Activated CD4-positive, CD25-positive, alpha-beta regulatory T cell treated with anti-CD3 and anti-CD28 coated beads, Interleukin-2, amount 50 U/mL, for 16 hours (primary cell): ENCODE measurements around the gene HNRNPA0.

Experiments used
- DNase-seq: peaks from one replicate; pipeline ENCODE4 v3.0.0-alpha.2; 2020; ENCODE audit warnings: low read depth, low spot score

The HNRNPA0 gene

DNA sequence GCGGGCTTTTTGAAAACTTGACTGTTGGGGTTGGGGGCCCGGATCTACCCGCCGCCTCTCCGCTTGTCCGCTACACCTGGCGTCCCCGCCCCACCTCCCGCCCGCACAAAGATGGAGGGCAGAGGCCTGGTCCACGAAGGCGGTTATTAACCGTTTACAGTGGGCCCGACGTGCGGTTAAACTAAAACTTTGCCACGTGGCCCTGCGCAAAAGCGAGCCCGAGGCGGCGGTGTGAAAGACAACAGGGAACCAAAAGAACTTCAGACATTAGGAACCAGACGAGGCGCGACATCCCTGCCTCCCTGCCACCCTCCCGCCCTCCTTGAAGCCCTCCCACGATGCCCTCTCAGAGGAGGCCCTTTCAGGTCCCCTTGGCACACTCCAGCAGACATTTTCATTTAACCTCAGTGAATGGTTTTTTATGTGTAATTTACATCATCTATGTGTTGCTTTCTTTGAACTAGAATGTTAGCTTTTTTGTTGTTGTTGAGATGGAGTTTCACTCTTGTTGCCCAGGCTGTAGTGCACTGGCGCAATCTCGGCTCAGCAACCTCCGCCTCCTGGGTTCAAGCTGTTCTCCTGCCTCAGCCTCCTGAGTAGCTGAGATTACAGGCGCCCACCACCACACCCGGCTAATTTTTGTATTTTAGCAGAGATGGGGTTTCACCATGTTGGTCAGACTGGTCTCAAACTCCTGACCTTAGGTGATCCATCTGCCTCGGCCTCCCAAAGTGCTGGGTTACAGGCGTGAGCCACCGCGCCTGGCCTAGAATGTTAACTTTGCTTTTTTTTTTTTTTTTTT is 999 bp upstream of the HNRNPA0 start:
- DNase-seq: no peak

DNA sequence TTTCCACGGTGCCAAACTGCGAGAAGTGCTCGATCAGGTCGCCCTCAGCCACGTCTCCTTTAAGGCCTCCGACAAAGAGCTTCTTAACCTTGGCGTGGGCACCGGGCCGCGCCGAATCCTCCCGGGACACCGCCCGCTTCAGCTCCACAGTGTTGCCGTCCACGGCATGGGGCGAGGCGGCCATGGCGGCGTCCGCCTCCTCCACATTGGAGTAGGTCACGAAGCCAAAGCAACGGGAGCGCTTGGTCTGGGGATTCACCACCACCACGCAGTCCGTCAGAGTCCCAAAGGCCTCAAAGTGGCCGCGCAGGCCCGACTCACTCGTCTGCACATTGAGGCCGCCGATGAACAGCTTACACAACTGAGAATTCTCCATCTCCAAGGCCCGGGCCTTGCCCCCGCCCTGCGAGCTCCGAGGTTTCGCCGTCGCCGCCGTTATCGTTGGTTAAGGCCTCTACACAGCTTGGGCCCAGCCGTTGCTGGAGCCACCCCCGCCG is 424 bp downstream of the HNRNPA0 start:
- DNase-seq: no peak

DNA sequence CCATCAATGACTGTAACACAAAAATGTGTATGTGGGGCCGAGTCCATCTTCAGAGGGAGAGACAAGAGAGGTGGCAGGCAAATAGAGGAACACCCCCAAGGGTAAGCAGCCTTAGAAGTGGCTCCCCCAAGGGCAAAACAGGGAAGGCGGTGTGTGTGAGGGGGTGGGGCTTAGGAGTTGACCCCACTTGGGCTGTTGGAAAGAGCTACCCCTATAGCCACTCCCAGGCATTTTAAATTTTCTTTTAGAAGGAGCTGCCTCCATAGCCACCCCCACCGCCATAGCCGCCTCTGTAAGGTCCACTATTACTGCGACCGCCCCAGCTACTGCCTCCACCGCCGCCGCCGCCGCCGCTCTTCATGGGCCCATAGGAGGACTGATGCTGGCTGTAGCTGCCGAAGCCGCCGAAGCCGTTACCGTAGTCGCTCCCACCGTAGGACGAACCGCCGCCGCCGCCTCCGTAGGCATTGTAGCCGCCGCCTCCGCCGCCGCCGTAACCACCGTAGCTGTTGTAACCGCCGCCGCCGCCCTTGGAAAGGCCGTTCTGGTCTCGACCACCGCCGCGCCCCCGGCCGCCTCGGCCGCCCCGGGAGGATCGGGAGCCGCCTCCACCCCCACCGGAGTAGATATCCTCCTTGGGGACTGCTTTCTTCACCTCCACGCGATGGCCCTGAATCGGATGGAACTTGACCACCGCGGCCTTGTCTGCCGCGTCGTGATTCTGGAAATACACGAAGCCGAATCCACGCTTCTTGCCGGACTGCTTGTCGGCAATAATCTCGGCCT is 1.1 kb downstream of the HNRNPA0 start:
- no peak for DNase-seq

DNA sequence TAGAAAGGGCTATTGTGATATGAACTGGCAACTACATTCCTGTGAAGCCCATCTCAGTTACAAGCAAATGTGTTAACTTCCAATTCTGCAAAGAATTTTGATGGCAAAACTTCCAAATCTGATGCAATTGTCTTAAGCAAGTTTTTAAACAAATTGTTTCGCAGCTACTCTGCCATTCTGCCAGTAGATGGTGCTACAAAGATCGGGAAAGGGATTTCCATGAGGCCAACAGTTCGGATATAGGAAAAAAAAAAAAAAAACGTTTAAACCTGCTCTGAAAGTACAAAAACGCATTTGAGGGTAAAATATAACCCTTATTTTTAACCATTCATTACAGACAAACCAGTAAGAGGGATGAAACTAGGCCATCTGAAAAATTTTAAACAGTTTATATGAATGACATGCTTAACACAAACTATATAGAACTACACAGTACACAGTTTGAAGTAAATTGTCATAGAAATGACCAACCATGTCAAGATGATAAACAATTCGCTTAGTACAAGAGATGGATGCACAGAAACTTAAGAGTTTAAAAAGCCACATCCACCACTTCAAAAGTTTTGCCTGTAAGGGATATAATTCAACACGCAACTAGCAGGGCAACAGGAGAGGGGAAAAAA is 2.2 kb downstream of the HNRNPA0 start:
- DNase-seq: no peak

DNA sequence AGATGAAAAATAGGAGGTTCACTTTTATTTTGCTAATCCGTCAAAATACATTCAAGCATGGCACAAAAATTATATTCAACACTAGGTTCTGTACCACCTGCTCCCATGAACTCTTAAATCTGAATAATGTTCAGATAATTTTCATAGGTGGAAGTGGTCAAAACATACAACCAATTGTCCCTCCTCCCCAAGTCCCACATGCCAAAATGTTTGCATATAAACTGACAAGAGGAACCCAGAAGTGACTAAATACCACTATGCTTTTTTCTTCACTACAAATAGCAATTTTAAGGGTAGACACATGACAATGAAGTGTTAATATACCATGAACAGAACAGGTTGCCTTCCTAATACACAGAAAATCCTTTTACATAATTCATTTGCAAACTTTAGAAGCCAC is 3.7 kb downstream of the HNRNPA0 start:
- no peak for DNase-seq

DNA sequence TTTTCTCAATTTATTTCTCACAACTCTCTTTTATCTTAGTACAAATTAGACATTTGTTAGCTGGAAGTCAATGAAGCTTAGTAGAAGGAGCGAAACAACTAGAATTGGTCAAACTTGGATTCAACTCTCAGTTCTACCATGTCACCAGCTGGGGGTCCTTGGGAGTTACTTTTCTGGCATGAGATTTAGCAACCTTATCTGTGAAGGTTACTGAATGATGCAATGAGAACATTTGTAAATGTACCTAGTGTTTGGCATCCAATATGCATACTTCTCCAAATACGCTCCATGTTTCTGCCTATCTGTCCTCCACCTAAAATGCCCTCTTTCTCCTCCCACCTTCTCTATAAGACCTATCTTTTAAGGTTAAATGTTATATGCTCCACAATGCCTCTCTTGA is 6.3 kb downstream of the HNRNPA0 start:
- no peak for DNase-seq

DNA sequence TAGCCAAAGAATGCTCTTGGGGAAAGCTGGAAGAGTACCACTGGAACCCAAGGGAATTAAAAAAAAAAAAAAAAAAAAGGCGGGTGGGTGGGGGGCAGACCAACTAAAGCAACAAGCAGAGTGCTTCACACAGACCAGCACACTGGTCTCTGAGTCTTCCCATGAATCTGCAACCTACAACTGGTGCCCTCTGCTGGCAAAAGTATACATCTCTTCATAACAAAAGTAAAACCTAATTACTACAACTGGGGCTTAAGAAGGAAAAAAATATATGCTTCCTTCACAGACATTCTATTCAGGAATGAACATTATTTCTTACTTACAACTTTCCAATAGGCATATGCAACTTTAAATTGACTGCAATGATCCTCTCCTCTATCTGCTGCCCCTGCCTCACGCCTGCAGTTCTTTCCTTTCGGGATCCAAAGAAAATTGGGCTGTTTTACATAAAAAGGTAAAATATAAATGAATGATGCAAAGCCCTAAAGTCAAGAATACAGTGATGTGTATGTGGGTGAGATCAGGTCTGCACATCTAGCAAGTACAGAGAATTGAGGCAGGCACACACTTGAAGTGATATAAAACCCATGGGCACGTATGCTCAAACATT is 11.0 kb downstream of the HNRNPA0 start:
- DNase-seq: peak; percentile 46

DNA sequence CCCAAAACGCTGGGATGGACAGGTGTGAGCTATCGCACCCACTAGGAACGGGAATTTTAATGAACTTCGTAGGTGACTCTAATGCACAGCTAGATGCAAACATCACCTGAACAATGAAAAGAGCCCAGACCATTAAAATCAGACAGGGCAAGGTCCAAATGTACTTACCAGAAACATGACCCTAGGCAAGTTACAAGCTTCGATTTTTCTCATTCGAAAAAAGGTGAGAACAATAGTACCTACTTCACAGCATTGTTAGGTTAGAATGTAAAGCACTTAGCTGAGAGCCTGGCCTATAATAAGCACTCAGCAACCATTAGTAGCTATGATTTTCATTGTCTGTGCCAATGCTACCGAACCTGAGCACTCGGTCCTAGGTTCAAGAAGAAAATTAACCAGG is 12.4 kb downstream of the HNRNPA0 start:
- DNase-seq: no peak

DNA sequence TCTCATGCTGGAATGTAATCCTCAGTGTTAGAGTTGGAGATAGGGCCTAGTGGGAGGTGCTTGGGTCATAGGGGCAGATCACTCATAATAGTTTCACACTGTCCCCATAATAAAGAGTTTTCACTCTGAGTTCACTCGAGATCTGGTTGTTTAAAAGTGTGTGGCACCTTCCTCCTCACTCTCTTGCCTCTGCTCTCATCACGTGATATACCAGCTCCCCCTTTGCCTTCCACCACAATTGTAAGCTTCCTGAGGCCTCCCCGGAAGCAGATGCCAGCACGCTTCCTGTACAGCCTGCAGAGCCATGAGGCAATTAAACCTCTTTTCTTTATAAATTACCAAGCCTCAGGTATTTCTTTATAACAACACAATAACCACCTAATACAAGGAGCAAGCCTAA is 14.4 kb downstream of the HNRNPA0 start:
- no peak for DNase-seq

DNA sequence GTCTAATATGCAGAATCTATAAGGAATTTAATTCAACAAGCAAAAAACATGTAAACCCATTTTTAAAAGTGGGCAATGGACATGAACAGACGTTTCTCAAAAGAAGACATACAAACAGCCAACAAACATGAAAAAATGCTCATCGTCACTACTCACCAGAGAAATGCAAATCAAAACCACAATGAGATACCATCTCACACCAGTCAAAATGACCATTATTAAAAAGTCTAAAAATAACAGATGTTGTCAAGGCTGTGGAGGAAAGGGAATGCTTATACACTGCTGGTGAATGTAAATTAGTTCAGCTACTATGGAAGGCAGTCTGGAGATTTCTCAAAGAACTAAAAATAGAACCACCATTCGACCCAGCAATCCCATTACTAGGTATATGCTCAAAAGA is 15.2 kb downstream of the HNRNPA0 start:
- DNase-seq: no peak

DNA sequence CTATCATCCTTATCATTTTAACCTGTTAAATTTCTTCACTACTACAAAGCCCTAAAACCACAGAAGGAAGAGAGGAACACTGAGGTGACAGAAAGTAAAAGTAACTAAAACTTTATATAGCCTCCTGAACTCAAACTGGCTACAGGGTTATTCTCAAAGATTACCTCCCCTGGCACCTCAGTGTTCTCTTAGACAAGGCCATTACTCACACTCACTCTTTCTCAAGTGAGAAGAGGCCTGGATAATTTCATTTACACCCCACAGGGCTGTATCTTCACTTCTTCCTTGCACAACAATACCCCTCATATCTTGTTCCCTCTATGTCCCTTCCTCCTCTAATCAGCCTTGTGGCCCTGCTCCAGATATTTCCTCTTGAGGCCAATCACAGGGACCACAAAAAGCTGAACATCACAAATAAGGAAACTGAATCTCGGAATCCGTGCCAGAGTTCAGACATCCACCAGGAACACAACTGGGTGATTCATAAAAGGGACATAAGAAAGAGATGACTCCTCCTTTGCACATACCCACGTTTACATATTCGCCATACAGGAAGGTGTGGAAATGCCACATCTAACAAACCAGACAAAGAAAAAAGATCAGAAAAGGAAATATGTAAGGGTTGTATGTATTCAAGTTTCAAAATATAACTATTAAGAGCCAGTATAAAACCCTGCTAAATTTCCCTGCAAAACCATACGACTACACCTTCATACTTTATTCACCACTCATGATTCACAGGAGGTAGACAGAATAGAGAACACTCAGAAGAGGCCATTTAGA is 16.6 kb downstream of the HNRNPA0 start:
- DNase-seq: no peak

DNA sequence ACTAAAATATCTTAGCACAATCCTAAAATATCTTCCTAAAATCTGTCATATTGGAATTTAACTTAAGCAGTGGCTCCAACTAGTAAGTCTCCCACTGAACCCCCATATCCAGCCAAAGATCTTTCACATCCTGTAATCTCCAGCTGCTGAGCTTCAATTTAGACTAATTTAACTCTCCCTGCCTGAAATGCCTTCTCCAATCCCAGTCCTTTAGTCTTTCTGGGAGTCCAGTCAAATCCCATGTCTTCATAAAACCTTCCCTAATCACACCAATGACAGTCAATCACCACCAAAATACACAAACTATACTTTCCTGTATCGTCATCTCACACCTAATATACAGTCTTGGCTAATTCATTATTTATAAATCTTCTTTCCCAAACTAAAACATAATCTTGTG is 17.7 kb downstream of the HNRNPA0 start:
- DNase-seq: no peak

DNA sequence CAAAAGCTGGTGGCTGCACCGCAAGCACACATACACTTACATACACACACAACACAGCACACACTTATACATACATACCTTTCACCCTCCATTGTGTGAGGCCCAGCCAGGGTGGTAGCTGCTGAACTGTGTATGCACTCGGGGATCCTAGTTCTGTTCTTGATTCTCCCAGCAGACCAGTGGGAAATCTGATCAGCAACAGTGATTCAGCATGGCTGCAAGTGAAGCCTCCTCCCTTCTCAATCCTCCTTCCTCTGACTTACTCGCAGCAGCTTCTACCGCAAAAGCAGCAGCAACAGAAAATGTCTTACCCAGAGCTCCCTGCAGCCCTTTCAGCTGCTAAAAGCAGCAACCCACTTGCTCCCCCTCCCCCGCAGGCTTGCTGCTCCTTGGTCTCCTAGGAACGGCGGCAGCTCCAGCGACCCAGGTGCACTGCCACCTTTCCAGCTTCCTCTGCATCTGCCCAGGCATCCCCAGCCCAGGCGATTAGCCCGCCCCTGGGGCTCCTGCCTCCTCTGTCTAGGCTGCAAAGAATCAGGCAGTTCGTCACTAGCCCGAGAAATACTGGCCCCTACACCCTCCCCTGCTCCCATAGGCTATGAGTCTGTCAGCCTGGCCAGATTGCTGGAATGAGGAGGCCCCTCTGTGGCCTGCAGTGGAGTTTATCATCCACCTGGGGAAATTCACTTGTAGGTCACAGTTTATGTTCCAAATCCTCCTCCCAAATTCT is 18.4 kb downstream of the HNRNPA0 start, which contains the start of gene KLHL3:
KLHL3 (minus strand) TSS at position 535 of the 730 bp plus-strand sequence; CDS start at position 92, 443 bp downstream.
- no peak for DNase-seq

DNA sequence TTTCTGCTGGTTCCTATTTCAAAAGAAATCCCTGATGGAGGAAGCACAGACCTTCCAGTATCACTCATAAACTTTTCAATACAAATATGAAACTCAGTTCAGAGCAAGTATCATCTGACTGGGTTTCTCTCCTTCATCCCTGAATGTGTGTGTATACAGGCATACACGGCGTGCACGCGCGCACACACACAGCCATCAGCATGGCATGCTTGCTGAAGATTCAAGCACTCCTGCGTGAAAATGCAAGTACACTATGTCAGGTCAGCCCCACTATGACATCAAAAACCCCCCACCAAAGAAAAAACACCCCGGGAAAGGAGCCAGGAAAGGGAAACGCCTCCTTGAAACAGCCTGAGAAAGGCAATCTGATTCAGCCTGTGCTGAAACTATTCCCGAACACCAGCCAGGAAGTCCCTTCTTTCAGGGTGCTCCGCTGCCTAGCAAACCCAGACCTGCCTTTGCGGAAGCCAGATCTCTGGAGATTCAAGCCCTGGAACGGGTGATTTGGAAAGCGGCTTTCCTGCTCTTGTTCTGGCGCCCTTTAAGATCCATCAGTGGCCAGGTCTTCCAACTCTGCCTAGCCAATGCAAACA is 19.1 kb downstream of the HNRNPA0 start:
- DNase-seq: no peak

DNA sequence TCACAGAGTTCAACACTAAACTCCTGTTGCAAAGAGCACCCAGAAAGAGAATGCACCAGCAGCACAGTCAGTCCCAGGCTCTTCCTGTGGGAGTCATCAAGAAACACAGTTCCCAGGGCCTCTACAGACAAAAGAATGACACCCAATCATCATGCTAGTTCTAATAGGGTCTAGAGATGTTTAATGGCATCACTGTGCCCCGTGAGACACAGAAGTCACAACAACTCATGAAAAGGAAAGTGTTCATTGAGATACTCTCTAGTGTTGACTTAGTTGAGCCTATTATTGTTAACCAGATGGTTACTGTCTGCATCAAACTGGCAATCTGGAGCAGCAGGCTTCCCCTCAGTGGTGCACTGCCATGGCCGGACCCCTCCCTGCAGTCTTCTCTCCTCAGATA is 19.8 kb downstream of the HNRNPA0 start:
- DNase-seq: no peak

DNA sequence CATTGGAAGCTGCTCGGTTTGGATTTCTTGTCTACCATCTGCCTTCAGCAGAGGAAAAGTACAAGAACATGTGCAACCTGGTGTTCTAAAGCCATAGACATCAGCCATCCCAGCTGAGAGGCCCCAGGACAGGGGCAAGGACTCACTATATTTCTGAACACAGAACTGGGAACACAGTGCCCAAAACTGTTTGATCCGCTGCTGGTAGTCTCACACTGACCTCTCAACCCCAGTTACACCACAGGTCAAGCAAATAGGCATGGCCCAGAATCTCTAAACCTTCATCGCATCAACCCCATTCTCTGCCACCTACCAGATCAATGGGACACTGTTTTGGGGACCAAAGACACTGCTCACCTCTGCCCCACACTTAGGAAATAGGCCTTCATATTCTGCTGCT is 20.2 kb downstream of the HNRNPA0 start:
- no peak for DNase-seq

DNA sequence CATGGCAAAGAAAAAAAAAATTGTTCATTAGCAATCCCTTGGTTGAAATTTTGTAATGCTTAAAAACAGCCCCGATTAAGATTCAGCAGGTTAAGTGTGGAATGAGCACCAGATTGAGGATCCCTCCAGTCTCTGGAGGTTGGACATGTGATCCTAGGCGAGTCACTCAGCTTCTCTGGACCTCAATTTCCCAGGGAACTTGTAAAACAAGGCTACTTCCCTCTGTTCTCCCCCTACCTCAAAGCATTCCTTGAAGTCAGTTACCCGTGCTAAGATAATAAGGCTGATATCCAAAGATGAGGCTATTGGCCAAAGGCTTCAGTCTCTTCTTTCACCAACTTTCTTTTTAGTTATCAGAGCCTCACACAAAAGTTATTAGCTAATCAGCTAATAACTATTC is 21.2 kb downstream of the HNRNPA0 start:
- no peak for DNase-seq

DNA sequence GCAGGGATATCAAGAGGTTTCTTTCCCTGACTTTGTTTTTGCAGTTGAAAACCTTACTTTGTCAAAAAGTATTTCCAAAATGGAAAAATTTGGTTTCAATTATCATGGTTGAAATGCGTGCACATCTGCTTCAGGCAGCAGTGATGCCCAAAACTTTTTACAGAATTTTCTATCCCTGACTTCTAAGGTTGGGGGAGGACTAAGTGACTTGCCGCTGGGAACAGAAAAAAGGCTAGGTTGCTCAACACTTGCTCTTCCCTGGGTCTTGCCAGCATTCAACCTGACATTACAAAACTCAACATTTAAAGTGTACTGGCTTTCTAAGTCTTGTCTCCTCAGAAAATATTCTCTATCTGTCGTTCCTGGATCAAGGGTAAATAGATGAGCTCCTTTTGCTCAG is 23.0 kb downstream of the HNRNPA0 start:
- no peak for DNase-seq

DNA sequence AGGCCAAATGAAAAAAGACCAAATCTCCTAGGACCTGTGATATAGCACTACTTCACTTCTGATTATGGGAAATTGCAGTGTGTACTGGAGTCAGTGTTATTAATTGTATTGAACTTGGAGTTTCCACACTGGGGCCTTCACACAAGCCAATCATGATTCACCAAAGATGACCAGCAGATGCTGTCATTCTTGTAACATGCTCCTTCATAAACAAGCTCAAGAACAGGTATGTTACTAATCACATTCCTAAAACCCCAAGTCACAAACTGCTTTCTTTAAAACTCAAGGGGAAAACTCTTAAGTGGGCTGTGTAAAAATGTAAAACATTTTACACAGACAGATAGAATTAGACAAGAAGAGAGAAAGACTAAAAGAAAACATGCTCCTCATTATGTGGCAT is 23.8 kb downstream of the HNRNPA0 start:
- DNase-seq: no peak

DNA sequence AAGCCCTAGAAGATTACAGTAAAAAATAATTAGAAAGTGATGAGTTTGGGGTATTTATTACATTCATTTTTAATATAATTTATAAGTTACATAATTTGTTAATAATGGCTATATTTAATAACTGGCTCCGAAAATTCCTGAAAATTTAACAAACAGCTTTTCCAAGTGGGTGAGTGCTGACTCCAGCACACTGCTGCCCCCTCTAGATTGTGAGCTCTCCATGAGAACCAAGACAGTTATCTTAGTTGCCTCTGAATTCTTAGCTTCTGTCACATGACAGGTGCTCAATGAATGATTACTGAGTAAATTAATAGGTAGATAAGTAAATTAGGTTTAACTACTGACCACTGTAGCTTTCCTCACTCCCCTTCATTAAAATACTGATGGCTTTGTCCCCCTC is 26.1 kb downstream of the HNRNPA0 start:
- no peak for DNase-seq
